Pancreas (tissue), 10 donors: ENCODE results near the gene ACER1. TPM values are rescaled to one million over a fixed set of nuclear protein-coding genes. Genes with fewer than 3 reads are reported as not detected.
"Not testable (repeated sequence)": the region's sequence is repeated elsewhere in the genome, so short reads cannot be mapped to it uniquely, and the experiment has no call there.

ENCODE experiments used
- ATAC-seq, 4 donors: fragments of 200-7000 bp; cut with Tn5 transposase; one replicate each; pipeline versions ENCODE4 v1.8.0 to v1.9.1; 2020; ENCODE audit warnings: mild to moderate bottlenecking in 4 of 4, moderate library complexity in 4 of 4
- DNase-seq, 6 donors: peaks; one replicate each; pipeline ENCODE4 v3.0.0-alpha.2; 2020
- FAIRE-seq: peaks from 2 replicates; lab custom pipeline; 2012; peaks lifted over from hg19 to GRCh38; lab: Jason Lieb, UNC
- H3K27ac ChIP-seq, 4 donors: fragments of 200-600 bp; sonication (generic); 1 replicate in 3 of 4; 2 replicates in 1 of 4; pipeline versions ENCODE4 v1.5.0 to v1.8.0; 2020
- H3K27me3 ChIP-seq, 4 donors: fragments of 200-600 bp; one replicate each; pipeline ENCODE4 v1.8.0; 2021
- H3K36me3 ChIP-seq, 3 donors: fragments of 200-600 bp; sonication (generic) in 1 of 3; one replicate each; pipeline versions ENCODE4 v1.5.0 to v1.8.0; 2020 to 2021
- H3K4me1 ChIP-seq, 3 donors: fragments of 200-600 bp; one replicate each; pipeline ENCODE4 v1.8.0; 2021
- H3K4me3 ChIP-seq, 4 donors: fragments of 200-600 bp; sonication (generic) in 2 of 4; one replicate each; pipeline versions ENCODE4 v1.5.0 to v1.8.0; 2020 to 2021
- H3K9me3 ChIP-seq, 4 donors: fragments of 200-600 bp; one replicate each; pipeline ENCODE4 v1.8.0; 2021
- CTCF ChIP-seq, 4 donors: fragments of 200-600 bp; sonication (generic) in 3 of 4; IDR thresholded peaks; one replicate each; pipeline versions ENCODE4 v1.5.0 to v1.8.0; 2021; ENCODE audit warnings: antibody characterized with exemption in 4 of 4
- WGBS, 2 donors: extraction: QIAGEN DNeasy Blood & Tissue Kit; methylation state at CpG; one replicate each; pipeline ENCODE4 v1.1.7; 2013; 5-methylcytosine and 5-hydroxymethylcytosine counted together
- intact Hi-C, 3 donors: fragments of 100-400 bp; cut with DNase I; formaldehyde crosslinking; loops; one replicate each; pipeline versions ENCODE4 v1.11.1 to v1.14.2; 2022
- polyA plus RNA-seq, 2 donors: library from polyadenylated mRNA; stranded (reverse); fragments of 200-250 nt; gene quantifications; one replicate each; pipeline ENCODE4 v1.2.3, GENCODE V29; 2013
- total RNA-seq, 6 donors: library from RNA; stranded (reverse); fragmentation: NEBNext Ultra II Directional in 4 of 6; extraction: Animal tissue kit (Norgen Biotek cat#: 25700) in 4 of 6; gene quantifications; one replicate each; pipeline versions ENCODE4 v1.2.1 to v1.2.4, GENCODE V29; 2021 to 2023
- donor health status: healthy with polysubstance abuse.
- donor health status: DM: no; HTN: no; CAD: no; lungs with moderate emphysema.
- donor health status: DM: no; HTN: no; CAD: no.
- donor health status: control.
- donor health status: control.
- donor health status: Bipolar disorder and iron deficiency.
- donor health status: DM: yes; HTN: yes; CAD: no.
- donor health status: DM: no; HTN: no; CAD: no.
- donor health status: DM: no; HTN: no; CAD: no.
- donor health status: DM: yes; HTN: yes; CAD: no.

The ACER1 gene
- total and polyA plus RNA-seq, 8 donors: not detected

- intact Hi-C loops: no loop called here
- DNase-seq (no peak), FAIRE-seq (no peak), ATAC-seq (no peak)
- no peak for TF ChIP-seq CTCF (IDR thresholded peaks at IDR 0.05)
- no peaks in the 10 kb centered on the region for H3K27me3 ChIP-seq
- no peaks in the 10 kb centered on the region for H3K4me1 ChIP-seq
- WGBS, 2 donors: 79 to 83% methylated on average over 2 of the region's 2 CpGs
- H3K36me3 ChIP-seq: no peaks in the 10 kb centered on the region
- H3K4me3 ChIP-seq: no peak overlapping the region
- H3K27ac ChIP-seq: no peak overlapping the region
- no peaks in the 10 kb centered on the region for H3K9me3 ChIP-seq
These were observed 19.2 kb upstream of the ACER1 start for GRCh38 chr19:6352381-6353165.

GRCh38 chr19:6350688-6351087 lies 17.3 kb upstream of the ACER1 start:
- no peaks in the 10 kb centered on the region for H3K4me1 ChIP-seq
- ATAC-seq (no peak), FAIRE-seq (no peak), DNase-seq (no peak)
- no peak for TF ChIP-seq CTCF (IDR thresholded peaks at IDR 0.05)
- H3K36me3 ChIP-seq: no peaks in the 10 kb centered on the region
- WGBS, 2 donors: 62 to 77% methylated on average over 2 of the region's 2 CpGs
- H3K9me3 ChIP-seq: no peaks in the 10 kb centered on the region
- no peak overlapping the region for H3K27ac ChIP-seq
- intact Hi-C loops: no loop called here
- no peaks in the 10 kb centered on the region for H3K27me3 ChIP-seq
- no peak overlapping the region for H3K4me3 ChIP-seq

GRCh38 chr19:6349271-6349670 lies 15.9 kb upstream of the ACER1 start:
- DNase-seq, ATAC-seq, H3K9me3 ChIP-seq, H3K27ac ChIP-seq, H3K4me3 ChIP-seq, intact Hi-C loops, FAIRE-seq, H3K4me1 ChIP-seq, H3K27me3 ChIP-seq, H3K36me3 ChIP-seq: not testable (repeated sequence)
- 65 to 68% methylated on average over 2 of the region's 2 CpGs for WGBS, 2 donors

GRCh38 chr19:6343462-6343861 lies 10.1 kb upstream of the ACER1 start:
- Histone ChIP-seq H3K27me3 (no peaks in the 10 kb centered on the region), H3K9me3 (no peaks in the 10 kb centered on the region), H3K36me3 (no peaks in the 10 kb centered on the region), H3K27ac (no peak overlapping the region), H3K4me3 (no peak overlapping the region), H3K4me1 (no peaks in the 10 kb centered on the region)
- ATAC-seq: no peak
- WGBS, 2 donors: 91 to 92% methylated on average over 1 of the region's 1 CpG
- intact Hi-C loops: no loop called here
- FAIRE-seq: no peak
- TF ChIP-seq CTCF (IDR thresholded peaks at IDR 0.05): no peak
- DNase-seq: no peak

- no peak for DNase-seq
- no peak overlapping the region for H3K27ac ChIP-seq
- no peaks in the 10 kb centered on the region for H3K9me3 ChIP-seq
- 60 to 80% methylated on average over 14 of the region's 14 CpGs for WGBS, 2 donors
- no peaks in the 10 kb centered on the region for H3K36me3 ChIP-seq
- intact Hi-C loops: no loop called here
- TF ChIP-seq CTCF (IDR thresholded peaks at IDR 0.05): no peak
- FAIRE-seq: no peak
- no peak for ATAC-seq
- H3K27me3 ChIP-seq: no peaks in the 10 kb centered on the region
- H3K4me3 ChIP-seq: no peak overlapping the region
- no peaks in the 10 kb centered on the region for H3K4me1 ChIP-seq
These were observed 7.2 kb upstream of the ACER1 start for GRCh38 chr19:6340493-6341201.
